WTC11 (cell line): ENCODE results near the gene COPZ1. TPM values are rescaled to one million over a fixed set of nuclear protein-coding genes. Genes with fewer than 3 reads are reported as not detected.

Experiments used
- ATAC-seq: fragments of 200-7000 bp; cut with Tn5 transposase; 2 replicates; pipeline ENCODE4 v1.10.0; 2021; ENCODE audit warnings: mild to moderate bottlenecking, moderate library complexity
- CTCF ChIA-PET: fragments of 300-600 bp; sonication (Branson Sonifier 250); formaldehyde crosslinking; loops from one replicate; lab custom pipeline; 2021; ENCODE audit warnings: antibody characterized with exemption; lab: Charles Lee
- POLR2A ChIA-PET: fragments of 350-600 bp; sonication (Branson Sonifier 250); formaldehyde crosslinking; loops from one replicate; lab custom pipeline; 2021; ENCODE audit warnings: antibody characterized with exemption; lab: Charles Lee
- DNase-seq: peaks from one replicate; pipeline ENCODE4 v3.0.0; 2021; ENCODE audit warnings: low spot score
- H3K27ac Mint-ChIP-seq: 2 replicates; pipeline ENCODE4 v1.8.0; 2021; ENCODE audit warnings: mixed read lengths
- H3K27me3 Mint-ChIP-seq: 2 replicates; pipeline ENCODE4 v1.8.0; 2021; ENCODE audit warnings: low read depth, mild to moderate bottlenecking, moderate library complexity, mixed read lengths
- H3K36me3 Mint-ChIP-seq: 2 replicates; pipeline ENCODE4 v1.8.0; 2021; ENCODE audit warnings: mixed read lengths
- H3K4me1 Mint-ChIP-seq: 2 replicates; pipeline ENCODE4 v1.8.0; 2022; ENCODE audit warnings: mixed read lengths
- H3K4me3 Mint-ChIP-seq: 2 replicates; pipeline ENCODE4 v1.8.0; 2021; ENCODE audit warnings: mild to moderate bottlenecking, moderate library complexity, mixed read lengths
- H3K9me3 Mint-ChIP-seq: 2 replicates; pipeline ENCODE4 v1.8.0; 2021; ENCODE audit warnings: mixed read lengths
- CBFB ChIP-seq: sonication (generic); formaldehyde crosslinking; IDR thresholded peaks from 2 replicates; pipeline ENCODE4 v1.8.1; 2022; ENCODE audit warnings: mild to moderate bottlenecking, low read depth, missing genetic modification reagents
- ELF4 ChIP-seq: sonication (generic); formaldehyde crosslinking; IDR thresholded peaks from 2 replicates; pipeline ENCODE4 v1.8.1; 2022; ENCODE audit warnings: low read depth, mild to moderate bottlenecking, moderate library complexity, missing genetic modification reagents
- ESRRA ChIP-seq: sonication (generic); formaldehyde crosslinking; IDR thresholded peaks from 2 replicates; pipeline ENCODE4 v1.8.1; 2022; ENCODE audit warnings: mild to moderate bottlenecking, missing genetic modification reagents, borderline replicate concordance
- ETV6 ChIP-seq: sonication (generic); formaldehyde crosslinking; IDR thresholded peaks from 2 replicates; pipeline ENCODE4 v1.8.1; 2022; ENCODE audit warnings: mild to moderate bottlenecking, missing genetic modification reagents
- GRHL2 ChIP-seq: fragments of 250-450 bp; sonication (Bioruptor Pico); IDR thresholded peaks from 2 replicates; pipeline ENCODE4 v1.8.0; 2022; ENCODE audit warnings: mild to moderate bottlenecking, moderate library complexity; ENCODE audit not compliant: insufficient replicate concordance, severe bottlenecking
- KAT7 ChIP-seq: sonication (generic); formaldehyde crosslinking; IDR thresholded peaks from 2 replicates; pipeline ENCODE4 v1.8.1; 2023; ENCODE audit warnings: missing genetic modification reagents, mild to moderate bottlenecking, borderline replicate concordance
- MYBL2 ChIP-seq: sonication (generic); formaldehyde crosslinking; IDR thresholded peaks from 2 replicates; pipeline ENCODE4 v1.8.1; 2023; ENCODE audit warnings: mild to moderate bottlenecking, moderate library complexity, missing genetic modification reagents
- NFE2L1 ChIP-seq: sonication (generic); formaldehyde crosslinking; IDR thresholded peaks from 2 replicates; pipeline ENCODE4 v1.8.1; 2023; ENCODE audit warnings: missing genetic modification reagents
- SMAD3 ChIP-seq: sonication (generic); formaldehyde crosslinking; IDR thresholded peaks from 2 replicates; pipeline ENCODE4 v1.8.0; 2022; ENCODE audit warnings: missing genetic modification reagents, mild to moderate bottlenecking, borderline replicate concordance
- SOX15 ChIP-seq: fragments of 250-450 bp; sonication (Bioruptor Pico); IDR thresholded peaks from 2 replicates; pipeline ENCODE4 v1.9.0; 2021; ENCODE audit warnings: mild to moderate bottlenecking
- SP1 ChIP-seq: sonication (generic); formaldehyde crosslinking; conservative IDR thresholded peaks from 2 replicates; pipeline ENCODE4 v1.8.1; 2022; ENCODE audit warnings: missing genetic modification reagents
- TP53 ChIP-seq: sonication (generic); formaldehyde crosslinking; IDR thresholded peaks from 2 replicates; pipeline ENCODE4 v1.8.1; 2023; ENCODE audit warnings: mild to moderate bottlenecking, missing genetic modification reagents
- ZNF121 ChIP-seq: sonication (generic); formaldehyde crosslinking; IDR thresholded peaks from 2 replicates; pipeline ENCODE4 v1.8.0; 2023; ENCODE audit warnings: missing genetic modification reagents
- ZNF232 ChIP-seq: sonication (generic); formaldehyde crosslinking; IDR thresholded peaks from 2 replicates; pipeline ENCODE4 v1.8.0; 2022; ENCODE audit warnings: mild to moderate bottlenecking, missing genetic modification reagents
- ZNF671 ChIP-seq: fragments of 250-450 bp; sonication (Bioruptor Pico); IDR thresholded peaks from 2 replicates; pipeline ENCODE4 v1.8.0; 2021; ENCODE audit warnings: mild to moderate bottlenecking
- total RNA-seq: library from RNA; stranded (reverse); gene quantifications from 3 replicates; pipeline ENCODE4 v1.2.3, GENCODE V29; 2021
- TF ChIP-seq, protein P1 (sequence below): sonication (generic); formaldehyde crosslinking; IDR thresholded peaks from 2 replicates; pipeline ENCODE4 v1.8.0; 2022; ENCODE audit warnings: mild to moderate bottlenecking, missing genetic modification reagents
- TF ChIP-seq, protein P2 (sequence below): fragments of 250-450 bp; sonication (Bioruptor Pico); IDR thresholded peaks from 2 replicates; pipeline ENCODE4 v1.9.0; 2021; ENCODE audit warnings: mild to moderate bottlenecking
- TF ChIP-seq, protein P3 (sequence below): sonication (generic); formaldehyde crosslinking; IDR thresholded peaks from 2 replicates; pipeline ENCODE4 v1.8.1; 2023; ENCODE audit warnings: mild to moderate bottlenecking, missing genetic modification reagents, moderate library complexity
- TF ChIP-seq, protein P4 (sequence below): sonication (generic); formaldehyde crosslinking; IDR thresholded peaks from 2 replicates; pipeline ENCODE4 v1.8.1; 2023; ENCODE audit warnings: mild to moderate bottlenecking, missing genetic modification reagents, moderate library complexity
- TF ChIP-seq, protein P5 (sequence below): sonication (generic); formaldehyde crosslinking; IDR thresholded peaks from 2 replicates; pipeline ENCODE4 v1.8.0; 2022; ENCODE audit warnings: mild to moderate bottlenecking, missing genetic modification reagents
- TF ChIP-seq, protein P6 (sequence below): sonication (generic); formaldehyde crosslinking; IDR thresholded peaks from 2 replicates; pipeline ENCODE4 v1.8.0; 2022; ENCODE audit warnings: missing genetic modification reagents
- TF ChIP-seq, protein P7 (sequence below): sonication (generic); formaldehyde crosslinking; IDR thresholded peaks from 2 replicates; pipeline ENCODE4 v1.8.0; 2023; ENCODE audit warnings: missing genetic modification reagents, mild to moderate bottlenecking, borderline replicate concordance

Gene COPZ1
- total RNA-seq, 1 experiment from 2014 or later: 98.2 TPM

DNA sequence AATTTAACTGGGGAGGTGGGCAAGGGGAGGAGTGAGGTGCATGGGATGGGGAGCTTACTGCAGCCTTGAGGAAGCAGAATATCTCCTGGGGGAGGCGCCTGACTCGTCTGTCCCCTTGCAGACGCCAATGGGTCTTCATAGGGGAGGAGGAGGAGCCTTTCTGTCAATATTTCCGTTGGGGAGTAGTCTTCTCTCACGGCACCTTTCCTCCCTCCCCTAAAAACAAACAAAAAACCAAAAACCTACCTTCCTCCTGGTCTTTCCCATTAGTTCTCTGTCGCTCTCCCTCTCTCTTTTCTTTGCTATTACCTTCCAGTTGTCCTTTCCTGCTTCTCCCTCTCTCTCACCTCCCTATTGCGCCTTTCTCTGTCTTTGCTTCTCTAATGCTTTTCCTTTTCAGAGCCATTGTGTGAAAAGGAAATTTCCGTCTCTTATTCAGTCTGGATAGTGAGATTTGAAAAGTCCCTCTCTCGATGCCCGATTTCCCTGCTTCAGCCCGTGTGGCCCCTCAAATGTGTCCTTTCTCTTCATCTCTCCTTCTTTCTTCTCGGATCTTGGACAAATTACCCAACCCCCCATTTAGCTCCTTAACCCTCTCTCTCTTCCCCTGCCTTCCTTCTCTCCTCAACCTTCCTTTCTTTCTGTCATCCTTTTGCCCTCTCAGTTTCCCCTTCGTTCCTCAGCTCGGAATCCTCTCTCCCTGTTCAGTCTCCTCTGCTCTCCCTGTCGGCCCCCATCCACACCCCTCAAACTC lies 33.4 kb downstream of the COPZ1 start:
- peaks cover 10% of the 10 kb centered on the region for H3K4me1 Mint-ChIP-seq
- H3K36me3 Mint-ChIP-seq: no peaks in the 10 kb centered on the region
- ChIA-PET CTCF (interaction anchor here (0.6 to 9.1 kb wide), 30 partner anchors 9 to 664 kb away, joined by 3 to 200 read pairs (median 6); partner anchors contain the start of genes CBX5, COPZ1, HNRNPA1 and HOXC5), POLR2A (interaction anchor here (0.7 to 4.2 kb wide), 11 partner anchors 16 to 150 kb away, joined by 3 to 40 read pairs (median 4); partner anchors contain the start of genes CBX5, COPZ1, HNRNPA1 and NFE2)
- no peak overlapping the region for H3K27ac Mint-ChIP-seq
- TF ChIP-seq, protein P1, sequence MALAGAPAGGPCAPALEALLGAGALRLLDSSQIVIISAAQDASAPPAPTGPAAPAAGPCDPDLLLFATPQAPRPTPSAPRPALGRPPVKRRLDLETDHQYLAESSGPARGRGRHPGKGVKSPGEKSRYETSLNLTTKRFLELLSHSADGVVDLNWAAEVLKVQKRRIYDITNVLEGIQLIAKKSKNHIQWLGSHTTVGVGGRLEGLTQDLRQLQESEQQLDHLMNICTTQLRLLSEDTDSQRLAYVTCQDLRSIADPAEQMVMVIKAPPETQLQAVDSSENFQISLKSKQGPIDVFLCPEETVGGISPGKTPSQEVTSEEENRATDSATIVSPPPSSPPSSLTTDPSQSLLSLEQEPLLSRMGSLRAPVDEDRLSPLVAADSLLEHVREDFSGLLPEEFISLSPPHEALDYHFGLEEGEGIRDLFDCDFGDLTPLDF (CRISPR knock-in tag): no peak
- TF ChIP-seq, protein P2, sequence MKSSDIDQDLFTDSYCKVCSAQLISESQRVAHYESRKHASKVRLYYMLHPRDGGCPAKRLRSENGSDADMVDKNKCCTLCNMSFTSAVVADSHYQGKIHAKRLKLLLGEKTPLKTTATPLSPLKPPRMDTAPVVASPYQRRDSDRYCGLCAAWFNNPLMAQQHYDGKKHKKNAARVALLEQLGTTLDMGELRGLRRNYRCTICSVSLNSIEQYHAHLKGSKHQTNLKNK (CRISPR knock-in tag): no peak
- TF ChIP-seq MYBL2 (CRISPR knock-in tag): no peak
- TF ChIP-seq NFE2L1 (CRISPR knock-in tag): no peak
- TF ChIP-seq ELF4: no peak
- no peak for TF ChIP-seq SOX15
- no peak for TF ChIP-seq TP53
- no peak for TF ChIP-seq ZNF121 (CRISPR knock-in tag)
- no peak for TF ChIP-seq ZNF671 (CRISPR knock-in tag)
- TF ChIP-seq, protein P3, sequence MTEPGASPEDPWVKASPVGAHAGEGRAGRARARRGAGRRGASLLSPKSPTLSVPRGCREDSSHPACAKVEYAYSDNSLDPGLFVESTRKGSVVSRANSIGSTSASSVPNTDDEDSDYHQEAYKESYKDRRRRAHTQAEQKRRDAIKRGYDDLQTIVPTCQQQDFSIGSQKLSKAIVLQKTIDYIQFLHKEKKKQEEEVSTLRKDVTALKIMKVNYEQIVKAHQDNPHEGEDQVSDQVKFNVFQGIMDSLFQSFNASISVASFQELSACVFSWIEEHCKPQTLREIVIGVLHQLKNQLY: no peak
- no peak for TF ChIP-seq ETV6 (CRISPR knock-in tag)
- TF ChIP-seq SMAD3 (CRISPR knock-in tag): no peak
- TF ChIP-seq, protein P4, sequence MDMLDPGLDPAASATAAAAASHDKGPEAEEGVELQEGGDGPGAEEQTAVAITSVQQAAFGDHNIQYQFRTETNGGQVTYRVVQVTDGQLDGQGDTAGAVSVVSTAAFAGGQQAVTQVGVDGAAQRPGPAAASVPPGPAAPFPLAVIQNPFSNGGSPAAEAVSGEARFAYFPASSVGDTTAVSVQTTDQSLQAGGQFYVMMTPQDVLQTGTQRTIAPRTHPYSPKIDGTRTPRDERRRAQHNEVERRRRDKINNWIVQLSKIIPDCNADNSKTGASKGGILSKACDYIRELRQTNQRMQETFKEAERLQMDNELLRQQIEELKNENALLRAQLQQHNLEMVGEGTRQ (CRISPR knock-in tag): no peak
- no peak for TF ChIP-seq CBFB (CRISPR knock-in tag)
- TF ChIP-seq ZNF232 (CRISPR knock-in tag): no peak
- no peak for TF ChIP-seq KAT7 (CRISPR knock-in tag)
- TF ChIP-seq, protein P5, sequence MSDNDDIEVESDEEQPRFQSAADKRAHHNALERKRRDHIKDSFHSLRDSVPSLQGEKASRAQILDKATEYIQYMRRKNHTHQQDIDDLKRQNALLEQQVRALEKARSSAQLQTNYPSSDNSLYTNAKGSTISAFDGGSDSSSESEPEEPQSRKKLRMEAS (CRISPR knock-in tag): no peak
- DNase-seq: no peak
- H3K4me3 Mint-ChIP-seq: no peak overlapping the region
- H3K27me3 Mint-ChIP-seq: peaks cover 4% of the 10 kb centered on the region
- ATAC-seq: no peak
- H3K9me3 Mint-ChIP-seq: no peaks in the 10 kb centered on the region

DNA sequence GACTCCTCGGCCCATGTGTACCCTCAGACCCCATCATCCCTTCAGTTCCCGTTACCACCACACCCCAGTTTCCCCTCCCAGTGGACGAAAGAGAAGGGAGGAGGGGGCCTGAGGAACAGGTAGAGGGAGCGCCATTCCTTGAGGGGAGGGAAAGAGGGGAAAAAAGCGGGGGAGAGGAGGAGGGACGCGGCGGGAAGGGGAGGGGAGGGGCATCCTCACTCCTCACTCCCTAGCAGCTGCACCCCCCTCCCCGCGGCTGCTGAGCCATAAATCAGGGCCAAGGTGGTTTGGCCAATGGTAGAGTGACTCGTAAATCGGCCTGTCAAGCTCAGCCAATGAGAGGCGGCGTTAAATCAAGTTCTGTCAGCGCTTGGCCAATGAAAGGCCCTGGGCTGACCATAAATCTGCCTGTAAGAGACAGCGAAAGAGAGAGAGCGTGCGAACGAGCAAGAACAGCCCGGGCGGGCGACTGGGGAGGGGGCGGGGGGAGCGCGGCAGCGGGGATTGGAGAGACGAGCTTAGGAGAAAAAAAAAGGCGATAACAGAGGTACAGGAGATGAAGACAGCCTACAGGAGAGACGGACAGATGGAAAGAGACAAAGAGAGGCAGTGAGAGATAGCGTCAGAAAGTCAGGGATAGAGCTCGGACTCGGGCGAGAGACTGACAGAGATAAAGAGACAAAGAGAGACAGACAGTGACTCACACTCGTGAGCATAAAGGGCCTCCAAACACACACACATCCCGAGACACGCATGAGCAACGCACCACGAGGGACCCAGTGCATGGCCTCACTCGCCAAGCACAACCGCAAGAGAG lies 34.2 kb downstream of the COPZ1 start:
- CTCF ChIA-PET: interaction anchor here (0.5 to 9.1 kb wide), 32 partner anchors 9 to 665 kb away, joined by 3 to 200 read pairs (median 6); partner anchors contain the start of genes CBX5, COPZ1, HNRNPA1 and HOXC5
- Mint-ChIP-seq H3K36me3 (no peaks in the 10 kb centered on the region), H3K27ac (no peak overlapping the region), H3K4me1 (peaks cover 7% of the 10 kb centered on the region), H3K9me3 (no peaks in the 10 kb centered on the region), H3K27me3 (peaks cover 7% of the 10 kb centered on the region), H3K4me3 (no peak overlapping the region)
- POLR2A ChIA-PET: interaction anchor here (0.7 to 4.2 kb wide), 13 partner anchors 11 to 100 kb away, joined by 3 to 40 read pairs (median 4); partner anchors contain the start of genes CBX5, COPZ1, HNRNPA1 and NFE2
- peak; percentile 77 for ATAC-seq
- DNase-seq: peak; percentile 96
- TF ChIP-seq, protein P6, sequence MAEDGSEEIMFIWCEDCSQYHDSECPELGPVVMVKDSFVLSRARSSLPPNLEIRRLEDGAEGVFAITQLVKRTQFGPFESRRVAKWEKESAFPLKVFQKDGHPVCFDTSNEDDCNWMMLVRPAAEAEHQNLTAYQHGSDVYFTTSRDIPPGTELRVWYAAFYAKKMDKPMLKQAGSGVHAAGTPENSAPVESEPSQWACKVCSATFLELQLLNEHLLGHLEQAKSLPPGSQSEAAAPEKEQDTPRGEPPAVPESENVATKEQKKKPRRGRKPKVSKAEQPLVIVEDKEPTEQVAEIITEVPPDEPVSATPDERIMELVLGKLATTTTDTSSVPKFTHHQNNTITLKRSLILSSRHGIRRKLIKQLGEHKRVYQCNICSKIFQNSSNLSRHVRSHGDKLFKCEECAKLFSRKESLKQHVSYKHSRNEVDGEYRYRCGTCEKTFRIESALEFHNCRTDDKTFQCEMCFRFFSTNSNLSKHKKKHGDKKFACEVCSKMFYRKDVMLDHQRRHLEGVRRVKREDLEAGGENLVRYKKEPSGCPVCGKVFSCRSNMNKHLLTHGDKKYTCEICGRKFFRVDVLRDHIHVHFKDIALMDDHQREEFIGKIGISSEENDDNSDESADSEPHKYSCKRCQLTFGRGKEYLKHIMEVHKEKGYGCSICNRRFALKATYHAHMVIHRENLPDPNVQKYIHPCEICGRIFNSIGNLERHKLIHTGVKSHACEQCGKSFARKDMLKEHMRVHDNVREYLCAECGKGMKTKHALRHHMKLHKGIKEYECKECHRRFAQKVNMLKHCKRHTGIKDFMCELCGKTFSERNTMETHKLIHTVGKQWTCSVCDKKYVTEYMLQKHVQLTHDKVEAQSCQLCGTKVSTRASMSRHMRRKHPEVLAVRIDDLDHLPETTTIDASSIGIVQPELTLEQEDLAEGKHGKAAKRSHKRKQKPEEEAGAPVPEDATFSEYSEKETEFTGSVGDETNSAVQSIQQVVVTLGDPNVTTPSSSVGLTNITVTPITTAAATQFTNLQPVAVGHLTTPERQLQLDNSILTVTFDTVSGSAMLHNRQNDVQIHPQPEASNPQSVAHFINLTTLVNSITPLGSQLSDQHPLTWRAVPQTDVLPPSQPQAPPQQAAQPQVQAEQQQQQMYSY (CRISPR knock-in tag): no peak
- TF ChIP-seq ESRRA (CRISPR knock-in tag) (no peak), GRHL2 (CRISPR knock-in tag) (no peak), SP1 (CRISPR knock-in tag) (peak; percentile 74), TP53 (no peak)
- TF ChIP-seq, protein P7, sequence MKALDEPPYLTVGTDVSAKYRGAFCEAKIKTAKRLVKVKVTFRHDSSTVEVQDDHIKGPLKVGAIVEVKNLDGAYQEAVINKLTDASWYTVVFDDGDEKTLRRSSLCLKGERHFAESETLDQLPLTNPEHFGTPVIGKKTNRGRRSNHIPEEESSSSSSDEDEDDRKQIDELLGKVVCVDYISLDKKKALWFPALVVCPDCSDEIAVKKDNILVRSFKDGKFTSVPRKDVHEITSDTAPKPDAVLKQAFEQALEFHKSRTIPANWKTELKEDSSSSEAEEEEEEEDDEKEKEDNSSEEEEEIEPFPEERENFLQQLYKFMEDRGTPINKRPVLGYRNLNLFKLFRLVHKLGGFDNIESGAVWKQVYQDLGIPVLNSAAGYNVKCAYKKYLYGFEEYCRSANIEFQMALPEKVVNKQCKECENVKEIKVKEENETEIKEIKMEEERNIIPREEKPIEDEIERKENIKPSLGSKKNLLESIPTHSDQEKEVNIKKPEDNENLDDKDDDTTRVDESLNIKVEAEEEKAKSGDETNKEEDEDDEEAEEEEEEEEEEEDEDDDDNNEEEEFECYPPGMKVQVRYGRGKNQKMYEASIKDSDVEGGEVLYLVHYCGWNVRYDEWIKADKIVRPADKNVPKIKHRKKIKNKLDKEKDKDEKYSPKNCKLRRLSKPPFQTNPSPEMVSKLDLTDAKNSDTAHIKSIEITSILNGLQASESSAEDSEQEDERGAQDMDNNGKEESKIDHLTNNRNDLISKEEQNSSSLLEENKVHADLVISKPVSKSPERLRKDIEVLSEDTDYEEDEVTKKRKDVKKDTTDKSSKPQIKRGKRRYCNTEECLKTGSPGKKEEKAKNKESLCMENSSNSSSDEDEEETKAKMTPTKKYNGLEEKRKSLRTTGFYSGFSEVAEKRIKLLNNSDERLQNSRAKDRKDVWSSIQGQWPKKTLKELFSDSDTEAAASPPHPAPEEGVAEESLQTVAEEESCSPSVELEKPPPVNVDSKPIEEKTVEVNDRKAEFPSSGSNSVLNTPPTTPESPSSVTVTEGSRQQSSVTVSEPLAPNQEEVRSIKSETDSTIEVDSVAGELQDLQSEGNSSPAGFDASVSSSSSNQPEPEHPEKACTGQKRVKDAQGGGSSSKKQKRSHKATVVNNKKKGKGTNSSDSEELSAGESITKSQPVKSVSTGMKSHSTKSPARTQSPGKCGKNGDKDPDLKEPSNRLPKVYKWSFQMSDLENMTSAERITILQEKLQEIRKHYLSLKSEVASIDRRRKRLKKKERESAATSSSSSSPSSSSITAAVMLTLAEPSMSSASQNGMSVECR (CRISPR knock-in tag): 0 out of 2 replicates have a peak, but pooled peaks have one; percentile 39
